NCI-H2107 treated with DMSO at 0.1 percent for 48 hours (cell line): ENCODE measurements around the gene VWA3B.
"Not testable (repeated sequence)": the region's sequence is repeated elsewhere in the genome, so short reads cannot be mapped to it uniquely, and the experiment has no call there.

Source experiments
- DNase-seq: peaks from one replicate; lab custom pipeline; 2025; ENCODE audit not compliant: unreplicated experiment; lab: John Stamatoyannopoulos, UW

VWA3B gene

DNA sequence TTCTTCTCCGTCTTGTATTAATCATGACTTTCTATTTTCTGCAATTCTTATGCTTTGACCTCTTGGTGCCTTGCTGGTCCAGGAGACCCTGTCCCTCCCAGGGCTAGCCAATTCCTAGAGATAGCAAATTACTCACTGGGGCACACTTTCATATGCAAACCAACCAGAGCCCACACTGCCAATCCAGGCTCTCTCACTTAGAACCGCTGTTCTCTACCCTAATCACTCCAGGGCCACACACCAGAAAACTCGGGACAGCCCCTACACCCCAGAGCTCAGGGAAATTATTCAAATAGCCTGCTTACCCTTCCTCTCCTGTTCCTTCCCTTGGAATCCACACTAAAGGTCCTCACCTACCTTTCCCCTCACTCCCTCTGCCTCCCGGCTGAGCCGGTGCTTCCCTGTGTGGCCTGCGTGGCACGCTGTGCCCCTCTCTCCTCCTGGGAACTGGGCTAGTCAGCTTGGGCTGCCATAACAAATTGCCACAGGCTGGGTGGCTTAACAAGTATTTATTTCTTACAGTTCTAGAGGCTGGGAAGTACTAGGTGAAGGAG is 41.7 kb downstream of the VWA3B start:
- no peak for DNase-seq

DNA sequence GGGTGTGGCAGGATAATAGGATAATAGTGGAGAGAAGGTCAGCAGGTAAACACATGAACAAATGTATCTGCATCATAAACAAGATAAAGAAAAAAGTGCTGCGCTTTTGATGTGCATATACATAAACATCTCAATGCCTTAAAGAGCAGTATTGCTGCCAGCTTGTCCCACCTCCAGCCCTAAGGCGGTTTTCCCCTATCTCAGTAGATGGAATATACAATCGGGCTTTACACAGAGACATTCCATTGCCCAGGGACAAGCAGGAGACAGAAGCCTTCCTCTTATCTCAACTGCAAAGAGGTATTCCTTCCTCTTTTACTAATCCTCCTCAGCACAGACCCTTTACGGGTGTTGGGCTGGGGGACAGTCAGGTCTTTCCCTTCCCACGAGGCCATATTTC is 43.1 kb downstream of the VWA3B start:
- not testable (repeated sequence) for DNase-seq

DNA sequence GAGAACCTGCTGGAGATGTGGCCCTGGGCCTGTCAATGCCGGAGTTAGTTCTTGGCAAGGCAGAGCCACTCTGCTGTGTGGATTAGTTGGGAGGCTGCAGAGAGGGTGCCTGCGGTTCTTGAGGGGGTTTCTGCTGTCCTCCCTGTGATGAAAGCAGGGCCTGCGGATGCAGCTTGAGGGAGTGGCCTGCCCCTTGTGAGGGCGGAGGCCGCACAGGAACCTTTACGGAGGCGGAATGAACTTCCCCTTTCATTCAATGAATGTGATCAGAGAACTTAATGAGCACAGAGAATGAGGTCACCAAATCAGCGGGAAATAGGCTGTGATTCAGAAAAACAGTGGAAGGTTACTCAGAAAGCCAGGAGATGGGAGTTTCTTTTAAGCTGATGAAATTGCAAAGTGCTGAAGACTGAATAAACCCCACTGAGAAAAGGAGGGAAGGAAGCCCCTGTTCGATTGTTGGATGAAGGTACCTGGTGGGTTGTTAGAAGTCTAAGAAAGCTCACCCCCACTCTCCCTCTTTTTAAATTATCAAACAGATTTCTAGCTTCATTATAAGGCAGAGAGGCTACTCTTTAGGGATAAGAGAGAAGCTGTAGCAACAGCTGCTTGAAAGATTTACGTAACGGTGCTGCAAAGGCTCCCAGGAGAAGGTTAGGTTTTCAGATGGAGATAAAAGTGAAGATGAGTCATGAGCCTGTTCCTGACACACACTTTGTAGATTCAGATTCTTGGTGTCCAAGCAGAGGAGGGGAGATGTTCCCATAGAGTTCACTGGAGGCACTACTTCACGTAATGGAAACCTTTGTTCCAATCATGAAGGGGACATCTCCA is 47.4 kb downstream of the VWA3B start:
- no peak for DNase-seq

DNA sequence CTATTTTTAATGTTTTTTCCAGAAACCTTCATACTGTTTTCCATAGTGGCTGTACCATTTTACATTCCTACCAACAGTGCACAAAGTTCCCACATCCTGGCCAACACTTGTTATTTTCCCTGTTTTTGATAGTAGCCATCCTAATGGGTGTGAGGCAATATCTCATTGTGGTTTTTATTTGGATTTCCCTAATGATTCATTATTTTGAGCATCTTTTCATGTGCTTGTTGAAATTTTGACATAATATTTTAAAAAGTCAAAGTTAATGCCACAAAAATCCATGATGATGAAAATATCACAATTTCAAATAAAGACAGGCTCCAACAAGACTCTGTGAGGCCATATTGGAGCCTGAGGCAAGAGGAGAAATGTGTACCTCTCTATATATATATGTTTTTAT is 50.2 kb downstream of the VWA3B start:
- DNase-seq: no peak

DNA sequence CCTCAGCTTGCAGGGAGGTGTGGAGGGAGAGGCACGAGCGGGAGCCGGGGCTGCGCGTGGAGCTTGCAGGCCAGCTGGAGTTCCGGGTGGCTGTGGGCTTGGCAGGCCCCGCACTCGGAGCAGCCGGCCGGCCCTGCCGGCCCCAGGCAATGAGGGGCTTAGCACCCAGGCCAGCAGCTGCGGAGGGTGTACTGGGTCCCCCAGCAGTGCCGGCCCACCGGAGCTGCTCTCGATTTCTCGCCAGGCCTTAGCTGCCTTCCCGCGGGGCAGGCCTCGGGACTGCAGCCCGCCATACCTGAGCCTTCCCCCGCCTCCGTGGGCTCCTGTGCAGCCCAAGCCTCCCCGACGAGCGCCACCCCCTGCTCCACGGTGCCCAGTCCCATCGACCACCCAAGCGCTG is 52.0 kb downstream of the VWA3B start:
- not testable (repeated sequence) for DNase-seq

DNA sequence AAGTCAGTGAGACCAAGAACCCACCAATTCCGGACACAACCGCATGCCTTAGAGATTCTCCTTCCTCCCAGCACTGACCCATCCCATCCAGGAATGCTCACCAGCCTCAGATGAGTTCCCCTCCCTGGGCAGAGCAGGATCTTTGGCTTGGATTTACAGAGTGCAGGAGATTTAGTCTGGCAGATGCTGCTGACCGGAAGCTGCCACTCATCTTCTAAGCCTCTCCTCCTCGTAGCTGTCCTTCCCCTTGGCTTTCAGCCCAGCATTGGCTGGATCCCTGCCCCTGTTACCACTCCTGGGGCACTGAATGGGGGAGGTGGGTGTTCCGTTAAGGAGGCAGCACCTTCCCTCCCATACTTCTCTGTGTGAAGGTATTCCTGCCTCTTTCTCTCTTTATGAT is 53.2 kb downstream of the VWA3B start:
- DNase-seq: no peak

DNA sequence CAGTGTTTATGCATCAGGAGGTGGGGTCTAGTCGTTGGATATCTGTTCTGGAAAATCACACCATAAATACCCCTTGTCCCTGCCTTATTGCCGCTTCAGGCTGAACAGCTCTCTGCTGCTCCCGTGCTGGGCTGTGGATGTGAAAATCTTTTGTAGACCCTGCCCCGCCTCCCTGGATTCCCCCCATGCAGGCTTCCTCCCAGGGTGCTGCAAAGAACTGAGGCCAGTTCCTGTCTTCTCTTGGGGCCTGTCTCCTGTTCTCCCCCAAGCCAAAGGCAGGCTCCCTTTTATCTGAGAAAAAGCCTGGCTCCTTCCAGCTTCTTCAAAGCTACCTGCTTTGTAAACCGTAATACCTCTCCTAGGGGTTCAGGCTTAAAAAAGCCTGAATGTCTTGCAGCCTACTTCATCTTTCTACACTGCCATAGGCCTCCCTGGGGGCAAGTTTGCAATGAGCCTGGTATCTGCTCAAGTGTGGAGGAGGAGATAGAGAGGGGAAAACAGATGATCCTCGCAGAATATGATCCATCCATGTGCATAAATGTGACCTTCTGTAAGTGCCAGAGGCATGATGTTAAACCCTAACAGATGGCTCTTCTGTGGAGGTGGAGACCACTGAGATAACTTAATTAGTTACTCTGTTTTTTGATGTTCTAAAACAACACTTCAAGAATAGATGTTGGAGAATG is 55.3 kb downstream of the VWA3B start:
- no peak for DNase-seq

DNA sequence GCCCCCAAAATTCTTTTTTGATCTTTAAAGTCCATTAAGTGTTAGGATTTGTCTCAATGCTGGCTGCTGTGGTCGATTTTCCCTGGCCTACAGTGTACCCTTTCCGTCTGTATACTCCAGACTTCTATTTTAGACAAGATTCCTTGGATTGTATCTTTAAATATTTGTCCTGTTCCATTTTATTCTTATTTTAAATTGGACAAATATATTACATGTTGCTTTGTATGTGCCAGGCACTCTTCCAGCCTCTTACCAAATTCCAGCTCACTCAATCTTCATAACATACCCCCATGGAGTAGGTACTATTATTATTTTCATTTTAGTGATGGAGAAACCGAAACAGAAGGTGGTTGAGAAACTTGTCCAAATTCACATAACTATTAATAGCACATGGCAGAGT is 58.1 kb downstream of the VWA3B start:
- no peak for DNase-seq

DNA sequence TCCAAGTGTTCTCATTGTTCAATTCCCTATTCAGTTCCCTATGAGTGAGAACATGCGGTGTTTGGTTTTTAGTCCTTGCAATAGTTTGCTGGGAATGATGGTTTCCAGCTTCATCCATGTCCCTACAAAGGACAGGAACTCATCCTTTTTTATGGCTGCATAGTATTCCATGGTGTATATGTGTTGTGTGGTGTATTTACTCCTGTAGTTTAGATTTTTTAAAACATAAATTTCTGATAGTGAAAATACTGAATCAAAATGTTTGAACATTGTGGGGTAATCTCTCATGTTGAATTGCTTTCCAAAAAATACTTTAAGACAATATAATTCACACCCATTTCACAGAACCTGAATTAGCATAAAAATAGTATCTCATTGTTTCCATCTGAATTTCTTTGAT is 60.9 kb downstream of the VWA3B start:
- DNase-seq: not testable (repeated sequence)

DNA sequence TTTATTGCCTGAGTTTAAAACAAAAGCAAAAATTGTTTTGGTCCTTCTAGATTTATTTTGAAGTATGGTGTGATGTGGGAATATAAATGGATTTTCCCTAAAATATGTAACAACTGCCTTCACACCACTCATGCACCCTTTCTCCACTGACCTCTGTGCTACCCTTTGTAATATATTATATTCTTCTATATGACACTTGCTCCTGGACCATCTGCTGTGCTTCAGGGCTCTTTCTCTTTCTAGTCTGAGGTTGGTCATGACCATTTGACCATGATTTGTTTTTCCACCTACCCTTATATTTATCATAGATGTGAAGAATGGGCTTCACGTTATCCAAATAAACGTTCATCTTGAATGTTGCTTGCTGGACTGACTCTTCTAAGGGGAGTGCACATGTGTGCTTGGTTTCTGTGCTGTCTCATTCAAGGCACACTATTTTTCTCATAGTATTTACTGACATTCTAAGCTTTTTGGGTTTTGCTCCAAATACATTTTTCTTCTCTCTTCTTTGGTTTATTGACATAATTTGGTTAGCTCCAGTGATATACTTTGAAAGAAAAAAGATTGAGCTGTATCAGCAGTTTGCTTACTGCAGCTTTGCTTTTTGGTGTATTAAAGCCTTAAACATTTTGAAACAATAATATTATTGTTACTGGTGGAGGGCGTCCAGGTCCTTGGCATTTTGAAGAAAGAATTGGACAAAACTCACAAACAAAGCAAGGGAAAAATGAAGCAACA is 61.8 kb downstream of the VWA3B start:
- no peak for DNase-seq

DNA sequence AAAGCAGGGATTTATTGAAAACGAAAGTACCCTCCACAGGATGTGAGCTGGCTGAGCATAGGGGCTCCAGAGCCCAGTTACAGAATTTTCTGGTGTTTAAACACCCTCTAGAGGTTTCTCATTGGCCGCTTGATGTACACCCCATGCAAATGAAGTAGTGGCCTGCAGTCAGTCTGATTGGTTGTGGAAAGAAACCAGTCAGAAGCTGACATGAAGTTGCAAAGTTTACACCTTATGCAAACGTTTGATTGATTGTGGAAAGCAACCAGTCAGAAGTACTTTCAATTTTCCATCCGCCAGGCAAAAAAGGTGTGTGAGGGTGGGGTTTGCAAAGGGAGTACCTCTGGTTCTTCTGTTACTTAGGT is 62.3 kb downstream of the VWA3B start:
- DNase-seq: no peak

DNA sequence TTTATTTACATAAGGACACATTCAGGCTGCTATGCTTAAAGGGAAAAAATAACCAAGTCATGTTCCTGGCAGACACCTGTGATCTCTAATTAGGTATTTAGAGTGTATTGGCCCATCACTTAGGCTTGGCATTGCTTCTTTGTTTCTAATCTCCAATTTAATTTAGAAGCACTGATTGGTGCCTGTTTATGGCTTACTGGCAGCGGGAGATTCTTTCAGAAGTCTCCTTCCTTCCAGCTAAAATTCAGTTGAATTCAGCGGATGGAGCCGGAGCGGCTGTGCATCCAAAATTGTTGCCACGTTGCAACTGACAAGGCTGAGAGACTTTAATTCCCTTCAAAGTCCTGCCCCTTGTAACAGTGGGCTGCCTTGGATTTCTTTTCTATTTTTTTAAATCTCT is 66.5 kb downstream of the VWA3B start:
- DNase-seq: no peak

DNA sequence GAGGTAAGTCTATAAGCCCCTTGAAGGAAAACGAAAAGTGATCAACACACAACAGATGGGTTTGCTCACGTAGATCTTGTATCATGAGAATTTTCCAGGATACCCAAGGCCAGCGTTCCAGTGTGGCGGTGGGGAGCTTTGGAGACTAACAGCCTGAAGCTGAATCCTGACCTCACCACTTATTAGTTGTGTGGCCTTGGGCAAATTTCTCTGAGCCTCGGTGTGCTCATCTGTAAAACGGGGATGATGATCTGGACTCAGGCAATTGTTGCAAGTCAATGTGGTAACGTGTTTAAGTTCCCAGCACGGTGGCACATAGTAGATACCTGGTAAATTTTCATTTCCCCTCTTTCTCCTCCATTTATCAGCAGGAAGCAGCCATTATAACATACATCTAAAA is 68.3 kb downstream of the VWA3B start:
- no peak for DNase-seq

DNA sequence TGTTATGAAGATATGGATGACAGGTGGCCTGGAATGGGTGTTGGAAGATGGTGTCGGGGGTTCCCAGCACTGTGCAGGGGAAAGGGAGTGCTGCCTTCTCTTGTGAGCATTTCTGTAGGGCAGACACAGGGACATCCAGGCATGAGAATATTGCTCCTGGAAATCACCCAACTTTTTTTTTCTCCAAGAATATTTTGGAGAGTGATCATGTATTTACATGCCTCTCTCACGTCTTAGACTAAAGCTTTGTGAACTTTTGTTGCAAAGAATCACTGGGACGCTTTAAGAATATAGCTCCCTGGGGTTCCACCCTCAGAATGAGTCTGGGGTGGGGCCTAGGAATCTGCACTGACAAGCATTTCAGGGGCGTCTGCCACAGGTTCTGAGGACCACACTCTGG is 68.7 kb downstream of the VWA3B start:
- DNase-seq: no peak

DNA sequence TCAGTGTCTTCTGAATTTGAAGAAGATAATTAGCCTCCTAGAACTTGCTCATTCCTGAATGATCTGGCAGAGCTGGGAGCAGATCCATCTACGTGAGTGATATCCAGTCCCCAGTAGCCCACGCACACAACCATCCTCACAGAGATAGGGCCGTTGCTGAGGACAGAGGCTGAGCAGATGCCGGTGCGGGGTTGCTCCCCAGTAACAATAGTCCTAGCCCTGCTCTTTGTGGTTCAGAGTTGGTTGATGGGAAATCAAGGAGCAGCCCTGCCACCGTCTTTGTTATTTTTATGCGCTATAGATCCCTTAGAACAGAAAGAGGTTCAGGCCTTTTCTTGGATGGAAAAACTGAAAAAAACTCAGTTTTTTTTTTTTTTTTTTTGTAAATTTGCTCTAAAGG is 69.3 kb downstream of the VWA3B start:
- DNase-seq: no peak

DNA sequence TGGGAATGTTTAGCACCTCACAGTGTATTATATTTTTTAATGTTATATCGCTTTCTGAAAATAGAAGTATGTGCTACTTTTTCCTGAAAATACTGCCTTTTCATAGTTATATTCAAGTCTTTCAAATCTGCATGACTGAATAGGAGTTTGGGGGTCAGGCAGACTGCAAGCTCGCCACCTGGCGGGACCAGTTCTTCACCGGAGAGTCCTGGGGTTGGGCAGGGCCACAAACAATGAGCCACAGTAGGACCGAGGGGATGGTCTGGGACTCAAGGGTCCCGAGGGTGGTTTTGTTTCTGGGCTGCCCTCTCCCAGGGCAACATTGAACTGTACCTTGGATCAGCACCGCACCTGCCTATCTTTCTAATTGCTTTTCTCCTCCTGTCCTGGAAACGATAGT is 70.6 kb downstream of the VWA3B start:
- DNase-seq: no peak

DNA sequence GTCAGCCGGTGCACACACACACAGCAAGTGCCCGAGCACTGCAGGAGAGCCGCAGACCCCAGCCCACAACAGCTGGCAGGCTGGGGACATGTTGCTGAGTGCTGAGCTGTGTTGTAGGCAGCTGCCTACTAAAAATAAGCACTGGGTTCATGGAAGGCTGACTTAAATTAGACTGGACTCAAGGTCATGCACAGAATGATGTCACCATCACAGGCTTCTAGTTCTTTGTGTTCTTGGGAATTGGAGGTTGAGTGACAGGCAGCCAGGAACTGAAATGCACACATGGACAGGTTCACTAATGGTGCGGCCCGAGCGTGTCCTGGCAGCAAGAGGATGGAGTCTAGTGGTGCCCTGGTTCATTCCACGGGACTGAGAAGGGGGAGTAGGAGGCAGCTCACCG is 71.3 kb downstream of the VWA3B start:
- no peak for DNase-seq

DNA sequence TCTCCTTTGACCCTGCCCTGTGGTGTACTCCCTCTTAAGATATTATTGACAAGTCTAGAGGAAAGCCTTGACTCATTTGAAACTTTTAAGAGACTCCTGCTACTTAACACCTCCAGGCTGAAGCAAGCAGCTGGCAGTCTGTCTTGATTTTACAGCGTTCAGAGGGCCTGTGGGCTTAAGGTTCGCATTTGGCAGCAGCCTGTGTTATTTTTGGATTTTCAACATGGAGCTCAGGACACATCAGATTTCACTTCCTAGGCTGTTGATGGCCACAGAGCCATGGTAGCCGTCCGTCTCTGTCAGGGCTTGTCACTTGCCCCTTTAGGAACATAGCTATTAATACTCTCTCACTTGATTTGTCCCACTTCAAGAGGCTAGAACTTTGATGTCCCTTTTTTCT is 73.6 kb downstream of the VWA3B start:
- DNase-seq: no peak

DNA sequence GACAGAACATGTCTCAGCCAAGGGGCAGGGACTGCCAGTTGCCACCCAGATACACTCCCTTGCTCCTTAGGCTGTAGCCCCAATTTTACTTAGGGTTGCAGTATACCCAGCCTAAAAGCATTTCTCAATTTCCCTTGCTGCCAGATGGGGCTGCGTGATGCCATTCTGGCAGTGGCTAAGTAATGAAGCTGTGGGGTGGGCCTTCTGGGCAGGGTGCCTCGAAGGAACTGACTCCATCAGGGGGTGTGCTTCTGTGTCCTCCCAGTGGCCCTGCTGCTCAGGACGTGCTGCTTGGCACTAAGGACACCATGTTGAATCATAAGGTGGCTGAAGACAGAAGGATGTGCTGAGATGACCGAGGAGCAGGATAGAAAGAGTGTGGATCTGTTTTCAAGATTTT is 74.2 kb downstream of the VWA3B start:
- DNase-seq: no peak

DNA sequence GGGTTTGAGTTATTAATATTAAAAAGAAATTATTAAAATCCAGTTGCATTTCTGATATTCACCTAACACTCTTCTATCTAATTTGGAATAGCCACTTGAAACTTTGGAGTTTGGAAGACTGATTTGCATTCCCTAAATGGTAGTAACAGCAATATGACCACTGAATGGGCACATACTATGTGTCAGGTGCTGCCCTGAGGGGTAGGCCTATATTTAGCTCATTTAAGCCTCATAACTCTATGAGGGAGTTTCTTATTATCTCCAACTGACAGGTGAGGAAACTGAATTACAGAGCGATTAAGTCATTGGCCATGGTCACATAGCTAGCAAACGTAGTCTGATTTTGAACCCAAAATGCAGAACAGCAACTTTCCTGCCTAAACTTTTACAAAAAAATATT is 77.3 kb downstream of the VWA3B start:
- DNase-seq: no peak

DNA sequence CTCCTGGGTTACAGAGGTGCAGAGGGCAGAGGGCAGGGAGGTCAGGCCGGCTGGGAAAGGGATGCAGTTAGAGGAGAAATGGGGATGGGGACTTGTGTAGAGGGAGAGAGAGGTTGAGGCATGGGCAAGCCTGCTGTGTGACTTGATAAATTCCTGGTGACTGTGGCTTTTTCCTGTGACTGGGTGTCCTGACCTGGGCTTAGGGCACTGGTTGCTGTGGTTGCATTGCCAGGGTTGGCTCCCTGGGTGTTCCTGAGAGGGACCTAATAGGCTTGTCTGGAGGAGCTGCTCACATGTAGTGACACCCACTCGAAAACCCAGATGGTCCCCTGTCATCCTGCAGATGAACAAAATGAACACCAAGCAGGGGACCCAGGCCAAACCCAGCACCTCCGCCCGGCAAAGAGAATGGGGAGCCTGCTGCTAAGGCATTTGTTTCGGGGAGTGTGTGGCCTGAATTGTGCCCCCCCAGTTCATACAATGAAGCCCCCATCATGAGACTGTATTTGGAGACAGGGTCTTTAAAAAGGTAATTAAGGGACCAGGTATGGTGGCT is 78.6 kb downstream of the VWA3B start:
- no peak for DNase-seq

DNA sequence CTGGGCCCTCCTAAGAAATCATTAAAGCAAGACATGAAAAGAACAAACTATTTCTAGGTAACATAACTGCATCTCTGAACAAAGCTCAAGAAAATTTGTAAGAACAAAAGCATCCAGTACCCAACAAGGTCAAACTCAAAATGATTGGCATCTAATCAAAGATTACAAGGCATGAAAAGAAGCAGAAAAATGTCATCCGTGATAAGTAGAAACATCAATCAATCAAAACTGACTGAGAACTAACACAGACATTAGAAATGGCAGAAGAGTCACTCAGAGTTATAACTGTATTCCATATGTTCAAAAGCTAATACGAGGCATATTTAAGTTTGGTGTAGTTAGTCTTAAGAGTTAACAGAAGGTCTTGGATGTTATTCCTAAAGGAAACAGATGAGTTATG is 80.9 kb downstream of the VWA3B start:
- DNase-seq: no peak
